Activated naive CD4-positive, alpha-beta T cell treated with anti-CD3 and anti-CD28 coated beads, Interleukin-2, amount 50 U/mL, for 16 hours (primary cell): ENCODE results near the gene FCER1G.

Experiments used
- DNase-seq: peaks from one replicate; pipeline ENCODE4 v3.0.0-alpha.2; 2020

FCER1G gene

DNA sequence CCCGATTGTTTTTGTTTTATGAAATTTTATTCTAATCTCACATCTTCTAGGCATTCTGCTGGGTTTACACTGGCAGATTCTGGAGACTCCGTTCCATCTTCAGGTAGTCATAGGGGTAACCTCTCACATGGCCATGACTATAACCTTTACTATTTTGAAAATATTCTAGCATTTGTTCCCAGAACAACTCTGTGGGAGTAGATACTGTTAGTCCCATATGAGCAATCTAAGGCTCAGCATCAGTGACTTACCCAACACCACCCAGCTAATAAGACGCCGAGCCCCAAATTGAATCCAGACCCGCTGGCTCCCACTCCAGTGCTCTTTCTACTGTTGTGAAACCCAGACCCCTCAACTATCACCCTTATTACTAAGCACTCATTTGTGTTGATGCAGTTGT lies 26.1 kb upstream of the FCER1G start:
- DNase-seq, result no peak

GRCh38 chr1:161190962-161191521 lies 24.1 kb upstream of the FCER1G start:
- DNase-seq, result no peak

DNA sequence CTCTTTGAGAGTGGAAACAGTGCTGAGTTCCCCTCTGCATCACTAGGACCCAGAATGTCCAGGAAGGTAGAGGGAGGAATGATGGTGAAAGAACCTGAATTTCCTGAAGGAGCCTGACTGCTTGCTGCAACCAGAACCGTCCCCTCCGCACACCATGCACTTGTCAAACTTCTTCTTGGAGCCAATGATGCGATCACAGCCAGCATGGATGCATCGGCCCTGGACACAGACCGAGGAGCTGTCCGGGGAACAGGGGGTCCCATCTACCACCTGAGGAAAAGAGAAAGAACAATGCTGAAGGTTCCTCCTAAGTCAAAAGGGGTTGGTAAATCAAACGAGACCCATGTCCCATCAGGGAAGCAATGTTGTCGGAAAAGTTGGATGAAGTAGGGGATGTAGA lies 23.1 kb upstream of the FCER1G start:
- no peak for DNase-seq

GRCh38 chr1:161192476-161193465 lies 22.3 kb upstream of the FCER1G start:
- DNase-seq, result peak; percentile 66

DNA sequence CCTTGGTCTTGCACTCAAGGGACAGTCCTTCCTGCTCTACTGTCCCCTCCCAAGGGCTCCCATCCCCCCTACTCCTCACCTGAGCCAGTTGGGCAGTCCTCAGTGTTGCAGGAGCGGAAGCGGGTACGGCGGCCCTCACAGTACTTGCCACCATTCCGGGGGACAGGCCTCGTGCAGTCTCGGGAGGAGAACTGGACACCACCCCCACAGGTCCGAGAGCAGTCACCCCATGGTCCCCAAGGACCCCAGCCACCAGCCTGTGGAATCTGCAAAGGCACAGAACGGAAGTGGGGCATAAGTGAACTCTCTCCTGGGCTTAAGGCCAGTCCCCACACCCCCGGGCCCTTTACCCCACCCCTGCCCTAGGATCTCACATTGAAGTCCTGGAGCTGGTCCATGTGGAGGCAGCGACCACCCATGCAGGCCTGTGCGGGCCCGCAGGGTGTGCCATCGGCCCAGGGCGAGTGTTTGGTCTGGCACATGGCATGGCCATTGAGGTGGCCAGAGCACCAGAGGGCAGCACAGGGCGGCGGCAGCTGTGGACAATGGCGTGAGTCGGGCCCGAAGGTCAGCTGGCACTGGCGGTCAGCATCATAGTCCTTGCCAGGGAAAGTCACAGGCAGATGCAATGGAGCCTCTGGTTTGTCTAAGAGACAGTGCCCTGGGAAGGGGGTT lies 21.4 kb upstream of the FCER1G start:
- DNase-seq, result no peak

GRCh38 chr1:161195171-161195570 lies 19.9 kb upstream of the FCER1G start:
- no peak for DNase-seq

DNA sequence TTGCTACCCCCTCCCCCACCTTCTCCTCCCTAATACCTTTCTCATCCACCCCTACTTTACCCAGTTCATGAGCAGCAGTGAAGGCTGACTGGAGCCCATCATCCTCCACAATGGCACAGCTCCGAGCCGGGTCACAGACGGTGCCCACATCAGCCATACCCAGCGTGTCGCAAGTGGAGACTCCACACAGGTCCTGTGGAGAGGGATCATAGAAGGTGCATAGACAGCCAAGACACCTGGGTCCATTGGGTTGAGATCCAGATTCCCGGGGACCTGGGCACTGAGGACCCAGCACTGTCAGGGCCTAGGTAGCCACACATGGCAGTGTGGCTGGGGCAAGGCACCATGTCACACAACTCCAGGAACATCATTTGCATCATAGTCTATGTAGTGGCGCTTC lies 19.0 kb upstream of the FCER1G start:
- DNase-seq, result no peak

DNA sequence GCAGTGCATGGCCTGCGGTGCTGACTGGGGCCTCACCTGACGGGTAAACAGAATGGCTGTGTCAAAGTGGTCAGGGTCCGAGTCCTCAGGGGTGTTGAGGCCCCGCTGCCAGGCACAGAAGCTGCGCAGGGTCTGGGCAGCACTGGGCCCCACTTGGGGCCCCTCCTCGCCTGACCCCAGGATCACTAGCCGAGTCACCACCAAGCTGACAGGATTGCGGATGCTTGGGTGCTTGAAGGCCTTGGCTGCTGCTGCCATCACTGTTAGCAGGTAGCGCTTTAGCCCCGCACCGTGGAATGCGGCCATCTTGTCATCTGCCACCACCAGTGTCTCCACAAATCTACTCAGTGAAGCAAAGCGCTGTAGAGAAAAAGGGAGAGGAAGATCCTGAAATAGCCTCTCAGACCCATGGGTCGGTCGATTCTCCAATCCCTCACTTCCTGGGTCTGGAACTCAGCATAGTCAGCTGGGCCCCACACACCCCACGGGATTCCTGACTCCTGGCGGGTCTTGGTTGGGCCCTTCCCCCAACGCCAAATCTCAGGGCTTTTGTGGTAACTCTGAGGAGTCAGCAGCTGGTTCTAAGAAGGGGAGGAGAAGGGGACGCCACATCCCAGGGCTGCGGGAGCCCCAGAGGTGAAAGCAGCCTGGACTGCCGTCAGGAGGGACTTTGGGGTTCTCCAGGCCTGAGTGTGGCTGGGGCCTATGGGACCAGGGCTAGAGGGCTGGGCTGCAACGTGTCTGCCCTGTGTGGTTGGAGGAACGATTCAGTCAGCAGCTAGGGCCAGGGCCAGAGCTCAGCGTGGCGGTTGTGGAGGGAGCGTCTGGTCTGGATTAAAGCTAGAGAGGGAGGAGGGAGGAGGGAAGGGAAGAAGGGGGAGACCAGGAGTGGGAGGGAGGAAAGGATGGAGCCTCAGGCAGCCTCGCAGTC lies 18.3 kb upstream of the FCER1G start:
- DNase-seq, result no peak

GRCh38 chr1:161197560-161198193 lies 17.4 kb upstream of the FCER1G start:
- no peak for DNase-seq

DNA sequence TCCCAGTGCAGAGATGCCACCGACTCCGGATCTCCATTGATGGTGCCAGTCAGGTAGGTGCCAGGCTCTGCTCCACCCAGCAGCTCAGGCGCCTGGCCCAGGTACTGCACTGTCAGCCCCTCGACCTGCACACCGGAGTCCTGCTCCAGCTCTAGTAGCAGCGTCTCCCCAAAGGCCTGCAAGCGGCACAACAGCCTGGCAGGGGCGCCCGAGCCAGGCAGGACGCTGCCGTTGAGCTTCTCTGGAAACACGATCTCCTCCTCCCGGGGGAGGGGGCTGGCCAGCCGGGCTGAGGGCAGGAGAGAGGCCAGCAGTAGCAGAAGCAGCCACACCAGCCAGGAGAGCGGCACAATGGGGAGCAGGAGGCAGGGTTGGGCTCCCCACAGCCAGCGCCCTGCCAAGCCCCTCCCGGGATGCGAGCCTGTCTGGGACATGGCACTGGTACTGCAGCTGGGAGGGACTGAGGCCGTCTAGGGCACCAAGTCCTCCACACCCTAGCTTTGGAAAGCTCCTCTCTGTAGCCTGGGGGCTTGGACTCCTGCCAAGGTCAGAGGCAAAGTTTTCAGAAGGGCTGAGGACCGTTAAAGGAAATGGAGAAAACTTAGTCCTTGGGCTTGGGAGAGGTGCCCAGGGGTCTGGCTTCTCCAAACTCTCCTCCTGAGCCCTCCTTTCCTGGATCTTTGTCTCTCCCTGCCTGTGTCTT lies 16.8 kb upstream of the FCER1G start:
- no peak for DNase-seq

- DNase-seq, result no peak
Observed at GRCh38 chr1:161198897-161199431, 16.1 kb upstream of the FCER1G start, which contains the start of gene ADAMTS4. Gene ADAMTS4, minus strand, starts transcription at chr1:161199054. Its CDS starts 427 bp downstream, at chr1:161198627.

DNA sequence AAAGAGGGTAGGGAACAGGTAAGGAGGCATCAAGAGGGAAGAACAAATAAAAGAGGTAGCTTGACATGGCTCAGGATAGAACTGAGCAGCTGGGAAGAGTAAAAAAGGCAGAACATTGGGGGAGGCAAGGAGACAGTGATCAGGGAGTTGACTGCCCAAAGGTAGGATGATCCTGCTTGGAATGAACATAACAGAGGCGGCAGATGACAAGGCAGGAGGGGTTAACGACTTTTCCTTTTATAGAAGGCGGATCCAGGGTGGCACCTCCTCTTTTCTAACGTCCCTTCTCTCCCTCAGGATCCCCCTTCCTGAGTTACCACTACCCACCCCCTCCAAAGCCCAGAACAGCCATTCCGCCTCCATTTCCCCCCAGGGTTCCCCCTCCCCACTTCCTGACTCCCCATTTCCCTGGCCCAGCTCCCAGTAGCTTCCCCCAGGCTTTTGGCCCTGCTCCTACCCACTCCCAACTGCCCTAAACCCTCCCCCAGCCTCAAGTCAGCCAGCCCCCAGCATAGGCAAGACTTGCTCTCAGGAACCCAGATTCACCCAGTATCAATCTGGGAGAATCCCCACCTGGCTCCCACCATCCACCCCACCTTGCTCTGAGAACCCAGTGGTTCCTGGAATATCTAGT lies 15.5 kb upstream of the FCER1G start:
- no peak for DNase-seq

- DNase-seq, result no peak
Observed at GRCh38 chr1:161200421-161200991, 14.6 kb upstream of the FCER1G start.

DNA sequence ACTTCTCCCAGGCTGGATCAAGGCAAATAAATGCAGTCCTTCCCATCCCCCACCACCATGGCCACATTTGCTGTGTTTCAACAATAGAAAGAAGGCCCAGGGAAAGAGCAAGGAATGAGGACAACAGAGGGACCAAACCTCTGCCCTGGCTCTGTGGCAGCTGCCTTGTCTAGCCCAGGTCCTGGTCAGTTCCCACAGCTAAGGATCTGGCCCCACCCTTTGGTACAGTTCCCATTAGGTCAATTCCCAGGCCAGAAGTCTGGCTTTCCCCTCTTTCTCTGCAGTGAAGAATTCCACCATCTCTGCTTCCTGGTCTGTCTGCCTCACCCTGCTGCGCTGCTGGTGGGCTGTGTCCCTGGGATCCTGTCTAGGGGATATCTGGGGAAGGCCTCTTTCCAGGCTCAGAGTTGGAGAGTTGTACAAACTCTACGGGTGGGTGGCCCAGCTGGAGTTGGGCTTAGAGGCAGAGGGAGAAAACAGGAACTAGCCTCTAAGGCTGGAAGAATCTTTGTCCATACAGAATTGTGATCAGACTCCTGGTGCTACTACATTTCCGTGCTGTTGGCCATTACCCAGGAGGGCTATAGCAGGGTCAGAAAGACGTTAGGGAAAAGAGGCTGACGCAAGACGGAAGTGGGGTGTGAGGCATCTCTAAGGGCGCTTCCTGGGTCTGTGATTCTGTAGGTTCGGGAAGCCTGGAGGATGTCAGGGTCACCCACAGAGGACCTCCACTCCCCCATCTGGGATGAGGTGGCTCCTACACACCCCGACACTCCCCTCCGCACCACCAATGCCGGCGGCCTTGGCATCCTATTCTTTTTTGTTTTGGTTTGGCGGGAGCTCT lies 13.9 kb upstream of the FCER1G start:
- no peak for DNase-seq

DNA sequence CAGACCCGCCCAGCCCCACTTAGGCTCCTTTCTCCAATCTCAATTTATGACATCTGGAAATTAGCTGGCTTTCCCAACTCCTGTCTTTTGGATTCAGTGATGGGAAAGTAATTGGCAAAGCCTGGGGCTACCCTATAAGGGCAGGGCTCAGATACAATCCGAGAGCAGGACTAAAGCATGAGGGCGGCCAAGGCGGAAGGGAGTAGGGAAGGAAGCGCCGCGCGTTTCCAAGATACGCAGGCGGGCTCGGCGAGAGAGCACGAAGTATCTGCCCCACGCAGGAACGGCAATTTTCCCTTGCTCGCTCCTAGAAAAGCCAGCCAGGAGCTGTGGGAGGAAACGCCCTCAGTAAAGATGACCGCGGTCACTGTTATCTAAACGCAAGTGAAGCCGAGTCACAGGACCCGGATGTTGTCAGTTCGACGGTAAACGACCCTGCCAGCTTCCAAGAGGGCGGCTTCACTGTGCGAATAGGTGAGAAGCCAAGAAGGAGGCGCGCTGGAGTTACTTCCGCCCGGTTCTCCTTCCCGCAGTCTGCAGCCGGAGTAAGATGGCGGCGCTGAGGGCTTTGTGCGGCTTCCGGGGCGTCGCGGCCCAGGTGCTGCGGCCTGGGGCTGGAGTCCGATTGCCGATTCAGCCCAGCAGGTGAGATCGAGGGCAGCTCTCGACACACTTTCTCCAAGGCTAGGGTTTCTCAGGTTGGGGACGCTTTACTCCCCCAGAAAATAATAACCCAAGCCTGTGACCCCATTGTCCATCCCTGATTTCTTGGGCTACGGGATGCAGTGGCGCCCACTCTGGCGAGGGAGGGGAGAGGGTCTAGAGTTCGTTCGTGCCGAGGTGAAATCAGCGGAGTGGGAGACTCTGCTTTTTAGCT lies 13.0 kb upstream of the FCER1G start, which contains the start of gene NDUFS2:
NDUFS2 (plus strand) TSS at position 532 of the 877 bp plus-strand sequence; CDS start at position 551, 19 bp downstream.
- peak; percentile 94 for DNase-seq

DNA sequence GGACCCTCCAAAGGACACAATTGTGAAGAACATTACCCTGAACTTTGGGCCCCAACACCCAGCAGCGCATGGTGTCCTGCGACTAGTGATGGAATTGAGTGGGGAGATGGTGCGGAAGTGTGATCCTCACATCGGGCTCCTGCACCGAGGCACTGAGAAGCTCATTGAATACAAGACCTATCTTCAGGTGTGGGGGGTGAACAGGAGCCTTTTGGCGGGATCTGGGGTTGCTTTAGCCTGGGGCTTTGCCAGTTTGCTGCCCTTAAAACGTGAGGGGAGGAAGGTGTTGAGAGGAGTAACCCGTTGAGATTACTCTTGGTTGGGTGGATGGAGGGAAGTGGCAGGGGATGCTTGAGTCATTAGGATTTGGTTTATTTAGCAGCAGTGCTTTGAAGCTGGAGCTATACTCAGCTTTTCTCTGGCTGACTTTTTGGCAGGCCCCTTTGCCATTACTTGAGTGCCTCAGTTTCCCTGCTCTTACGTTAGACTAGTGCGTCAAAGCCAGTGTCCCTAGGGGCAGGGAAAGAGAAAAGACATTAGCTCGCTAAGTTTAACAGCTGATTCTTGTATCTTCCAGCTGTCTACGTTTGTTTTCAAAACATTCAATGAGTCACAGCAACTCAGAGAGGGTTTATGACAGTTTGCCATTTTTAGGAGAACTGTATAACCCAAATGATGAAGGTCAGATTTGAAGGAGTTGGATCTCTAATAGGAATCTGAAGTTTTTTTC lies 8.5 kb upstream of the FCER1G start:
- no peak for DNase-seq

GRCh38 chr1:161207173-161207572 lies 7.9 kb upstream of the FCER1G start:
- no peak for DNase-seq
